PC-3 (cell line): ENCODE data around the gene IZUMO3.

Source experiments
- EZH2 ChIP-seq: fragments of 300-600 bp; sonication (generic); IDR thresholded peaks from one replicate; pipeline ENCODE4 v1.6.1; 2017; ENCODE audit warnings: antibody characterized with exemption, mild to moderate bottlenecking, low read length; ENCODE audit not compliant: unreplicated experiment
- EZH2phosphoT487 ChIP-seq: fragments of 300-600 bp; sonication (generic); IDR thresholded peaks from 2 replicates; pipeline ENCODE4 v1.6.1; 2018; ENCODE audit warnings: mild to moderate bottlenecking, antibody characterized with exemption, low read length, borderline replicate concordance

DNA sequence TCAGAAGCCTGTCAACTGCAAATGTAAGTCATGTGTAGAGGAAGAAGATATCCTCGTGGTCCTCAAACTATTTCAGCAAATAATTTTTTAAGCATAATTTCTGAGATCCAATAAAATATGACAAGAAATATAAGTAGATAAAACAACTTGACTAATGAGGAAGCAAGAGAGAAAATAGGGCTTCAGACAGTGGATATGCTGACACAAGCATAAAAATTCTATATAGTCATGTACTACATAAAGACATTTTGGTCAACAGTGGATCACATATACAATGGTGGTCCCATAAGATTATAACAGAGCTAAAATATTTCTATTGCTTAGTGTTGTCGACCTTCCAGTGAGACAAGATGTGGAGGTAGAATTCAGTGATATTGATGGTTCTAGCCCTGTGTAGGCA, 42.2 kb upstream of the IZUMO3 start:
- TF ChIP-seq EZH2phosphoT487, result no peak
- no peak for TF ChIP-seq EZH2
